Stimulated activated CD8-positive, alpha-beta memory T cell treated with anti-CD3 and anti-CD28 coated beads, Interleukin-7, amount 100 ng/mL, for 4 hours (primary cell): ENCODE measurements around the gene KAZN.

Experiments used
- DNase-seq, 2 donors: peaks; one replicate each; pipeline ENCODE4 v3.0.0-alpha.2; 2020; ENCODE audit warnings: low read depth in 2 of 2

KAZN gene

GRCh38 chr1:14934867-14935266, 336.4 kb downstream of the KAZN start:
- no peak for DNase-seq

GRCh38 chr1:14936815-14937214, 338.3 kb downstream of the KAZN start:
- DNase-seq: no peak

- DNase-seq: no peak
Observed at GRCh38 chr1:14937288-14937949, 338.9 kb downstream of the KAZN start.

- no peak for DNase-seq
Observed at GRCh38 chr1:14939527-14940284, 341.2 kb downstream of the KAZN start.

- DNase-seq: no peak
Observed at GRCh38 chr1:14940285-14940870, 341.9 kb downstream of the KAZN start.

- DNase-seq: no peak
Observed at GRCh38 chr1:14941864-14942263, 343.4 kb downstream of the KAZN start.

GRCh38 chr1:14944471-14944985, 346.0 kb downstream of the KAZN start:
- DNase-seq: no peak

- no peak for DNase-seq
Observed at GRCh38 chr1:14945132-14946010, 346.9 kb downstream of the KAZN start.

- no peak for DNase-seq
Observed at GRCh38 chr1:14946011-14946359, 347.5 kb downstream of the KAZN start.

GRCh38 chr1:14946684-14947238, 348.3 kb downstream of the KAZN start:
- DNase-seq: no peak

- DNase-seq: no peak
Observed at GRCh38 chr1:14947421-14947820, 348.9 kb downstream of the KAZN start.

GRCh38 chr1:14948112-14948652, 349.7 kb downstream of the KAZN start:
- no peak for DNase-seq

- no peak for DNase-seq
Observed at GRCh38 chr1:14949270-14949835, 350.9 kb downstream of the KAZN start.

- no peak for DNase-seq
Observed at GRCh38 chr1:14949836-14950713, 351.6 kb downstream of the KAZN start.

- no peak for DNase-seq
Observed at GRCh38 chr1:14951766-14952165, 353.3 kb downstream of the KAZN start.

- DNase-seq: no peak
Observed at GRCh38 chr1:14952626-14953314, 354.3 kb downstream of the KAZN start.

- no peak for DNase-seq
Observed at GRCh38 chr1:14954210-14954609, 355.7 kb downstream of the KAZN start.

GRCh38 chr1:14954930-14955329, 356.4 kb downstream of the KAZN start:
- no peak for DNase-seq

GRCh38 chr1:14955402-14955801, 356.9 kb downstream of the KAZN start:
- DNase-seq: no peak
